DND-41 (cell line): Measurements from ENCODE around the gene TM4SF4.

Experiments
- ATAC-seq: fragments of 200-7000 bp; cut with Tn5 transposase; 3 replicates; pipeline ENCODE4 v1.9.1; 2021; ENCODE audit warnings: low read depth; ENCODE audit not compliant: insufficient read depth
- DNase-seq: peaks from one replicate; pipeline ENCODE4 v3.0.0-alpha.2; 2020
- H2AFZ ChIP-seq: 2 replicates; pipeline ENCODE4 v1.6.0; 2012; ENCODE audit warnings: low read depth, low read length
- H3K27ac ChIP-seq: 2 replicates; pipeline ENCODE4 v1.5.1; 2012; ENCODE audit warnings: low read length, inconsistent platforms
- H3K27me3 ChIP-seq: fragments of 200-600 bp; sonication (generic); 2 replicates; pipeline ENCODE4 v1.6.0; 2012; ENCODE audit warnings: low read length, mild to moderate bottlenecking, inconsistent platforms; ENCODE audit not compliant: insufficient read depth, poor library complexity
- H3K36me3 ChIP-seq: 2 replicates; pipeline ENCODE4 v1.5.1; 2012; ENCODE audit warnings: low read length, inconsistent platforms; ENCODE audit not compliant: insufficient read depth
- H3K4me1 ChIP-seq: 2 replicates; pipeline ENCODE4 v1.5.1; 2012; ENCODE audit warnings: mild to moderate bottlenecking, low read length; ENCODE audit not compliant: insufficient read depth
- H3K4me2 ChIP-seq: 2 replicates; pipeline ENCODE4 v1.6.0; 2012; ENCODE audit warnings: mild to moderate bottlenecking, moderate library complexity, low read length, inconsistent platforms; ENCODE audit not compliant: insufficient read depth
- H3K4me3 ChIP-seq, 2 experiments: fragments of 200-600 bp in 1 of 2; shearing (Covaris generic) in 1 of 2; 2 replicates each; pipeline ENCODE4 v1.5.1; 2012 to 2016; ENCODE audit warnings: inconsistent platforms in 2 of 2, low read length in 2 of 2, mild to moderate bottlenecking in 2 of 2, low read depth in 1 of 2, moderate library complexity in 1 of 2
- H3K79me2 ChIP-seq: 2 replicates; pipeline ENCODE4 v1.6.0; 2012; ENCODE audit warnings: low read length, inconsistent platforms; ENCODE audit not compliant: insufficient read depth
- H3K9ac ChIP-seq: 2 replicates; pipeline ENCODE4 v1.6.0; 2012; ENCODE audit warnings: low read depth, mild to moderate bottlenecking, inconsistent platforms, low read length, moderate library complexity
- H3K9me3 ChIP-seq: 2 replicates; pipeline ENCODE4 v1.5.1; 2012; ENCODE audit warnings: low read length, moderate library complexity, mild to moderate bottlenecking, inconsistent platforms; ENCODE audit not compliant: insufficient read depth, severe bottlenecking
- H4K20me1 ChIP-seq: 2 replicates; pipeline ENCODE4 v1.6.0; 2012; ENCODE audit warnings: low read length; ENCODE audit not compliant: insufficient read depth
- EZH2 ChIP-seq: IDR thresholded peaks from 3 replicates; pipeline ENCODE4 v1.6.1; 2012; ENCODE audit warnings: borderline replicate concordance, low read depth, mild to moderate bottlenecking, moderate library complexity, low read length, inconsistent platforms; ENCODE audit not compliant: severe bottlenecking
- TF ChIP-seq, protein P1 (sequence below): IDR thresholded peaks from 2 replicates; pipeline ENCODE4 v1.5.1; 2012; ENCODE audit warnings: borderline replicate concordance, low read length, moderate library complexity, mild to moderate bottlenecking; ENCODE audit not compliant: poor library complexity, severe bottlenecking; ENCODE audit errors: extremely low read depth

Gene TM4SF4

DNA sequence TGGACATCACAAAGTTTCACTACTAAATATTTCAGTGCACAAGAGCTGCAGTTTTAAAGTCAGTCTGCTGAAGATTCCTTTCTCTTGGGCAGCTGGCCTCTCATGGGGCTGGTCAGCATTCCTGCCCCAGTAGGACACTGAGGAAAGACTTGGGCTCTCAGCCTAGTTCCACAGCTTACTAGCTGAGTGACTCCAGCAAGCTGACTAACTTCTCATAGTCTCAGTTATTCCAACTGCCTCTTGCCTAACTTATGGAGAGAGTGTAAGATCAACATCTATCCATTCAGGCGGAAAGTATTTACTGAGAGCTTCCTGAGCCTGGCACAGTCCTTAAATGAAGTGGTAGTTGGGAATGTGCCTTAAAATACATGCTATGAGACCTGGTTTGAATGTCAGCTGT, 27.0 kb downstream of the TM4SF4 start:
- H3K9me3 ChIP-seq, result no peaks in the 10 kb centered on the region
- DNase-seq, result no peak
- no peak overlapping the region for H3K9ac ChIP-seq
- H3K36me3 ChIP-seq, result no peaks in the 10 kb centered on the region
- H4K20me1 ChIP-seq, result no peaks in the 10 kb centered on the region
- H3K4me1 ChIP-seq, result no peaks in the 10 kb centered on the region
- ATAC-seq, result no peak
- H3K27me3 ChIP-seq, result no peaks in the 10 kb centered on the region
- TF ChIP-seq EZH2, result no peak
- TF ChIP-seq, protein P1, sequence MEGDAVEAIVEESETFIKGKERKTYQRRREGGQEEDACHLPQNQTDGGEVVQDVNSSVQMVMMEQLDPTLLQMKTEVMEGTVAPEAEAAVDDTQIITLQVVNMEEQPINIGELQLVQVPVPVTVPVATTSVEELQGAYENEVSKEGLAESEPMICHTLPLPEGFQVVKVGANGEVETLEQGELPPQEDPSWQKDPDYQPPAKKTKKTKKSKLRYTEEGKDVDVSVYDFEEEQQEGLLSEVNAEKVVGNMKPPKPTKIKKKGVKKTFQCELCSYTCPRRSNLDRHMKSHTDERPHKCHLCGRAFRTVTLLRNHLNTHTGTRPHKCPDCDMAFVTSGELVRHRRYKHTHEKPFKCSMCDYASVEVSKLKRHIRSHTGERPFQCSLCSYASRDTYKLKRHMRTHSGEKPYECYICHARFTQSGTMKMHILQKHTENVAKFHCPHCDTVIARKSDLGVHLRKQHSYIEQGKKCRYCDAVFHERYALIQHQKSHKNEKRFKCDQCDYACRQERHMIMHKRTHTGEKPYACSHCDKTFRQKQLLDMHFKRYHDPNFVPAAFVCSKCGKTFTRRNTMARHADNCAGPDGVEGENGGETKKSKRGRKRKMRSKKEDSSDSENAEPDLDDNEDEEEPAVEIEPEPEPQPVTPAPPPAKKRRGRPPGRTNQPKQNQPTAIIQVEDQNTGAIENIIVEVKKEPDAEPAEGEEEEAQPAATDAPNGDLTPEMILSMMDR, result no peak
- H3K27ac ChIP-seq, result no peak overlapping the region
- H3K79me2 ChIP-seq, result no peaks in the 10 kb centered on the region
- H3K4me2 ChIP-seq, result no peak overlapping the region
- H2AFZ ChIP-seq, result no peak overlapping the region
- no peak overlapping the region for H3K4me3 ChIP-seq

DNA sequence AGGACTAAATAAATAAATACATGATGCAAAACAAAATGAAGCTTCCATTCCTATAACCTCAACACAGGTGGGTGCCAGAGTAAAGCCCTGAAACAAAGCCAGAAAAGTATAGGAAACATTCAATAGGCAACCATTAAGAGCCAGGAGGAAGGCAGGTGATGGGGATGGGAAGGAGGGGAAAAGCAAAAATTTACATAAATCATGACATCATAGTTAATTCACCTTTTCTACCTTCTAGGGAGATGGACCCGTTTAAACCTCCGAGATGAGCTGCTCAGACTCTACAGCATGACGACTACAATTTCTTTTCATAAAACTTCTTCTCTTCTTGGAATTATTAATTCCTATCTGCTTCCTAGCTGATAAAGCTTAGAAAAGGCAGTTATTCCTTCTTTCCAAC, 27.9 kb downstream of the TM4SF4 start:
- no peaks in the 10 kb centered on the region for H3K9me3 ChIP-seq
- H3K4me1 ChIP-seq, result no peaks in the 10 kb centered on the region
- no peaks in the 10 kb centered on the region for H3K27me3 ChIP-seq
- no peaks in the 10 kb centered on the region for H4K20me1 ChIP-seq
- H3K79me2 ChIP-seq, result no peaks in the 10 kb centered on the region
- H3K4me3 ChIP-seq, result no peak overlapping the region
- no peak overlapping the region for H2AFZ ChIP-seq
- DNase-seq (no peak), ATAC-seq (no peak)
- H3K4me2 ChIP-seq, result no peak overlapping the region
- TF ChIP-seq EZH2, result no peak
- no peaks in the 10 kb centered on the region for H3K36me3 ChIP-seq
- H3K9ac ChIP-seq, result no peak overlapping the region
- no peak overlapping the region for H3K27ac ChIP-seq

DNA sequence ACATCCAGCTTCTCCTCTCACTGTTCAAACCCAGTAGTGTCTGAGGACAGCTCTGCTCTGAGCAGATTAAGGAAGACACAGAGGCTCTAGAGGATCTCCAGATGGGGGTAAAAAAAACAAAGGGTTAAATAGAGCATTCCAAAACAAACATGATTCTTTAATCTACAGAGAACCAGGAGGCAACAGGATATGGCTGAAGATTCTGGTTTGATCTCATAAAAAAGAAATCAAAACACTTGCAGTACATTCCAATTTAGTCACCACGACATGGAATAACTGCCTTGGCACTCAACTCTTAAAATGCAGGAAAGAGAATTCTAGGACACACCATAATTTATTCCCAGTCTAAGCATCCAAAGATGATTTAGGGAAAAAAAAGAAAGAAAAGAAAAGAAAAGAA, 32.0 kb downstream of the TM4SF4 start:
- Histone ChIP-seq H3K36me3 (no peaks in the 10 kb centered on the region), H4K20me1 (no peaks in the 10 kb centered on the region), H3K4me1 (no peaks in the 10 kb centered on the region), H3K4me3 (no peak overlapping the region), H3K4me2 (no peak overlapping the region), H3K9me3 (no peaks in the 10 kb centered on the region), H3K27ac (no peak overlapping the region), H3K27me3 (peaks cover 3% of the 10 kb centered on the region), H3K79me2 (no peaks in the 10 kb centered on the region), H2AFZ (no peak overlapping the region), H3K9ac (no peak overlapping the region)
- TF ChIP-seq EZH2, result no peak
- TF ChIP-seq, protein P1, result no peak
- DNase-seq (no peak), ATAC-seq (no peak)

DNA sequence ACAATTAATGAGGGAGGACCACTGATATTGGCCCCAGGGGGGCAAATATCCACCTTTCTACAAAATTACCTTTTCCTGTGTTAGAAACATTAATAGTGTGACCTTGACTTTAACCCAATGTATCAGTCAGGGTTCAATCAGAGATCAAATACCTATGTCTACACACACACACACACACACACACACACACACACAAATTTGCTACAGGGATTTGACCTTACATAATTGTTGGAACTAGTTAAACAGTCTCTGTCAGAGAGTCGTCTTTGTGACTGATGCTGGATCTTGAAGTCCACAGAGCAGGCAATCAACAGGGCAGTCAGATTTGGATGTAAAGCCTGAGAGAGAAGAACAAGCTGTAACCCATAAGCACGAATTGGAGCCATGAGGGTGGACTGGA, 32.5 kb downstream of the TM4SF4 start:
- TF ChIP-seq, protein P1, result no peak
- TF ChIP-seq EZH2, result no peak
- H3K9me3 ChIP-seq, result no peaks in the 10 kb centered on the region
- H3K79me2 ChIP-seq, result no peaks in the 10 kb centered on the region
- H2AFZ ChIP-seq, result no peak overlapping the region
- DNase-seq, result no peak
- no peaks in the 10 kb centered on the region for H3K36me3 ChIP-seq
- H3K4me3 ChIP-seq, result no peak overlapping the region
- H3K9ac ChIP-seq, result no peak overlapping the region
- ATAC-seq, result no peak
- no peak overlapping the region for H3K27ac ChIP-seq
- H3K27me3 ChIP-seq, result peaks cover 3% of the 10 kb centered on the region
- H3K4me1 ChIP-seq, result no peaks in the 10 kb centered on the region
- H4K20me1 ChIP-seq, result no peaks in the 10 kb centered on the region
- H3K4me2 ChIP-seq, result no peak overlapping the region
